Cardiac fibroblast (primary cell): ENCODE results near the gene DDX3X.

Experiments used
- DNase-seq, 2 donors: peaks; one replicate each; pipeline versions ENCODE4 v3.0.0 to v3.0.0-alpha.2; 2010; ENCODE audit warnings: low read depth in 2 of 2
- H3K4me3 ChIP-seq, 2 donors: replicated peaks in 1 of 2; 1 replicate in 1 of 2; 2 replicates in 1 of 2; pipeline ENCODE4 v1.5.1; 2011; ENCODE audit warnings: low read depth in 2 of 2, low read length in 2 of 2, mild to moderate bottlenecking in 2 of 2, moderate library complexity in 1 of 2
- TF ChIP-seq, protein P1 (sequence below): IDR thresholded peaks from one replicate; pipeline ENCODE4 v1.5.1; 2011; ENCODE audit warnings: low read depth, mild to moderate bottlenecking, low read length, inconsistent platforms

Gene DDX3X

DNA sequence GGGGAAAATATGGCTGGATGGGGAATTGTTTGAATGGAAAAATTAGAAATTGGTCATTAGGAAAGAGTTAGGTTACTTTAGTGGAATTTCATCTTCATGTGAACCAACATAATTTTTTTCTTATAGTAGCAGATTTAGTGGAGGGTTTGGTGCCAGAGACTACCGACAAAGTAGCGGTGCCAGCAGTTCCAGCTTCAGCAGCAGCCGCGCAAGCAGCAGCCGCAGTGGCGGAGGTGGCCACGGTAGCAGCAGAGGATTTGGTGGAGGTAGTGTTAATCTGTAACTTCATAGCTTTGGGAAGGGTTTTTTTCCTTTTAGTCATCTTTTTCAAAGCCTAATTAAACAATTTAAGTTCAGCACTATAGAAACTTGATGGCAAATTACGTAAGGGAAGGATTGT, 13.2 kb downstream of the DDX3X start:
- no peak overlapping the region for H3K4me3 ChIP-seq
- DNase-seq, result no peak
- TF ChIP-seq, protein P1, sequence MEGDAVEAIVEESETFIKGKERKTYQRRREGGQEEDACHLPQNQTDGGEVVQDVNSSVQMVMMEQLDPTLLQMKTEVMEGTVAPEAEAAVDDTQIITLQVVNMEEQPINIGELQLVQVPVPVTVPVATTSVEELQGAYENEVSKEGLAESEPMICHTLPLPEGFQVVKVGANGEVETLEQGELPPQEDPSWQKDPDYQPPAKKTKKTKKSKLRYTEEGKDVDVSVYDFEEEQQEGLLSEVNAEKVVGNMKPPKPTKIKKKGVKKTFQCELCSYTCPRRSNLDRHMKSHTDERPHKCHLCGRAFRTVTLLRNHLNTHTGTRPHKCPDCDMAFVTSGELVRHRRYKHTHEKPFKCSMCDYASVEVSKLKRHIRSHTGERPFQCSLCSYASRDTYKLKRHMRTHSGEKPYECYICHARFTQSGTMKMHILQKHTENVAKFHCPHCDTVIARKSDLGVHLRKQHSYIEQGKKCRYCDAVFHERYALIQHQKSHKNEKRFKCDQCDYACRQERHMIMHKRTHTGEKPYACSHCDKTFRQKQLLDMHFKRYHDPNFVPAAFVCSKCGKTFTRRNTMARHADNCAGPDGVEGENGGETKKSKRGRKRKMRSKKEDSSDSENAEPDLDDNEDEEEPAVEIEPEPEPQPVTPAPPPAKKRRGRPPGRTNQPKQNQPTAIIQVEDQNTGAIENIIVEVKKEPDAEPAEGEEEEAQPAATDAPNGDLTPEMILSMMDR, result no peak

DNA sequence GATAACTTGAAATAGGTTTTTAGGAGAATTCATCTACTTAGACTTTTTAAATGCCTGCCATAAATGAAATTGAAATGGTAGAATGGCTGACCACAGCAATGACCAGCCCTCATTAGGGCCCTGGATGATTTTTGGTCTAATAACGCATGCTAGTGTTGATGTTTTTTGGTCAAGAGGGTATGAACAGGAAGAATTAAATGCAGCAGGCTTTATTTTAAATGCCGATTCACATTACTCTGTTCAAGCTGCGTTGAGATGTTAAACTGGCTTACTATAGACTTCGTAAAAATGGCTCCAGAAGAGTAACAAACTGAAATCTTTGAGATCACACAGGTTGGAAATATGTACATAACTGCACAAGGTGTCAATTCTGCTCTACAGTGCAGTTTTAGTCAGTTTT, 14.6 kb downstream of the DDX3X start:
- TF ChIP-seq, protein P1, result no peak
- DNase-seq, result no peak
- H3K4me3 ChIP-seq, result no peak overlapping the region

DNA sequence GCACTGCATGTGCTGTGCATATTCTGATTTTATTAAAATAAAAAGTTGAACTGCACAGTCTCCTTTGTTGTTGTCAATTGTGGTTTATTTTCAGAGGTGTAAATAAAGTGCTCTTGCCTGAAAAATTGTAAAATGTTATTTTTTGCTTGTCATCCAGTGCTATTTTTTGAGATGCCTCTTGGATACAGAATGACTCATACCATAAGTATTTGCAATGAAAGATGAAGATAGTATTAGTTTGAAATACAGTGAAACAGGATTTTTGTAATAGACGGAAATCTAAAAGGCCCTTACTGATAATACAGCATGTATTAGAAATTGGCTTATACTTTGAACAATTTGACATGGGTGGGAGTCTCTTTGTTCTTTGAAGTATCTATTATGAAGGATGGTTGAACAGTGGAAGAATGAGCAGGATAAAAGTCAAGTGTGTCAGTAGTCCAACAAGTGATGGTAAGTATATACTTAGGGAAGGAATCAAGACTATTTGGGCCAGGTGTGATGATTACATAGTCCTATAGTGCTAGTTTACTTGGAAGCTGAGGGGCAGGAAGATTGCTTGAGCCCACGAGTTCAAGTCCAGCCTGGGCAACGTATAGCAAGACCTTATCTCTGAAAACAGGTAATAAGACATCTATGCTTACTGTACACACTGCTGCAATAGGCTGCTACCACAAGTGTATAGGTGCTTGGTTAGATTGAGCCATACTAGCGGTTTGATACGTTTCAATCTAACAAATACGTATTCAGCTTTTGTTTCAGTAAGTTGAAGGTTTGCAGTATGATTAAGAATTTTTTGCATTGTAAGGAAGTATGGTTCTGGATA, 16.4 kb downstream of the DDX3X start:
- no peak overlapping the region for H3K4me3 ChIP-seq
- peak; percentile 36 to 45 for DNase-seq
- TF ChIP-seq, protein P1, result no peak

DNA sequence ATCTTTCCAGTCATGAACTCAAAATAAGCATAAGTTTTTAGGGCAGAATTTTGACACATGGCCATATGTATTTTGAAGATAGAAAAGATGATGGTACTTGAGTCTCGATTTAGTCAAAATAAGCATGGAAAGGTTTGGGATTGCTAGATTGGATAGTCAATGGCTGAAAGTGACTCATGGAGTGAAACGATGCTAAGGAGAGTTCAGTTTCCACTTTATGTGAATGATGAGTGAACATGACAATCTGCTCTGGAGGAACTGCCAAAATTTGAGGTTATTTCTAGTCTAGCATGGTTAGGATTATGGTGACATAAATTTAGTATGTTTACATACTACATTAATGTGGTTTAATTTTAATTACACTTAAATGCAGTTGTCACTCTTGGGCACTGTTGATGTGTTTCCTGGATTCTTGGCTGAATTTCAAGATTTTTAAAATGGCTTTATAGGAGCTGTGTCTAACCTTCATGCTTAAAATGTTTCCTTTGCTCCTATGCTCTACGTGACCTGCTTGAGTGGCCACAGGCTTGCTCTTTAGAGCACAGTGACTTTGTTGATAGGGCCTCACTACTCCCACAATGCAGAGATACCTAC, 17.1 kb downstream of the DDX3X start:
- TF ChIP-seq, protein P1, result no peak
- H3K4me3 ChIP-seq, result no peak overlapping the region
- no peak for DNase-seq

DNA sequence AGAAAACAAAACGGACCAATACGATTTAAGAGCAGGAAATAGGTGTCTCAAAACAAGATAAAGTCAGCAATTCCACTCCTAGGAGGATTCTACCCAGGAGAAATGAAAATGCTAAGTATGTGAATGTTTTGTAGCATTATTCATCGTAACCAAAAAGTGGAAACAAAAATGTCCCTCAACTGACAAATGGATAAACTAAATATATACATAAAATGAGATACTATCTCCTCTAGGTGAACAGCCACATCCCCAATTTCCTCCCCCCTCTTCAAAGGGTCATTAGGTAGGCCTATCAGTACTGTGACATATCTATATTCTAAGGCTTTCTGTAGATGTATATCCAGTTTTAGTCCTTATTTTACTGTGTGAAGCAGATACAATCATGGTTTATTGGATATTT, 18.0 kb downstream of the DDX3X start:
- H3K4me3 ChIP-seq, result no peak overlapping the region
- no peak for DNase-seq
- TF ChIP-seq, protein P1, result no peak

DNA sequence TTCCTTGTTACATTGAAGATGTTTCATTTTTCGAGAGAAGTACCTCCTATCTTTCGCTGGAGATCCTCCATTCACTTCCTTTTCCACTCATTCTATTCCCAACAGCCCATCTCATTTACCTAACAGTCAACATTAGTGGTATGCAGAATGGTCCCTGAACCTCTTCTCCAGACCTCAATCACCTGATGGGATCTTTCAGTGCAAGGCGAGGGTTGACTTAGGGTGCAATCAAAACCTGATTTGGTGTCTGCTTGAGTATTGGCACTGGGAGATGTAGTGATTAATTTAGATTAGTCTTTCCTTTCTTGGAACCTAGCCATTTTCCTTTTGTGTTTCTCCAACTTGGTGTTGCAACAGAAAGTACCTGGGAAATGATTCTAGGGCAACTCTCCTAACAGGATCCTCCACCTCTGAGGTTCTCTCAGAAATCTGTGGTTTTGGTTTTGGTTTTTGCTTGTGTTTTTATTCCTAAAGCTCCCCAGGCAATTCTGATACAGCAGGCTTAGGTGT, 18.4 kb downstream of the DDX3X start:
- no peak for DNase-seq
- H3K4me3 ChIP-seq, result no peak overlapping the region
- TF ChIP-seq, protein P1, result no peak
